NT2/D1 (cell line): ENCODE results near the gene POLD1.
"Not testable (repeated sequence)": the region's sequence is repeated elsewhere in the genome, so short reads cannot be mapped to it uniquely, and the experiment has no call there.

Experiments
- DNase-seq: peaks from one replicate; pipeline ENCODE4 v3.0.0-alpha.2; 2011; ENCODE audit warnings: low read depth, low spot score
- H3K27me3 ChIP-seq: 2 replicates; pipeline ENCODE4 v1.6.0; 2011; ENCODE audit warnings: mild to moderate bottlenecking; ENCODE audit not compliant: insufficient read length, insufficient read depth
- H3K36me3 ChIP-seq: 2 replicates; pipeline ENCODE4 v1.6.1; 2011; ENCODE audit warnings: mild to moderate bottlenecking, low read length, mixed read lengths; ENCODE audit not compliant: insufficient read depth, insufficient read length
- H3K4me1 ChIP-seq: 2 replicates; pipeline ENCODE4 v1.5.1; 2011; ENCODE audit not compliant: insufficient read depth, insufficient read length
- H3K4me3 ChIP-seq: 2 replicates; pipeline ENCODE4 v1.5.1; 2011; ENCODE audit warnings: low read depth; ENCODE audit not compliant: insufficient read length
- H3K9ac ChIP-seq: 2 replicates; pipeline ENCODE4 v1.6.0; 2011; ENCODE audit warnings: low read depth; ENCODE audit not compliant: insufficient read length
- H3K9me3 ChIP-seq: 2 replicates; pipeline ENCODE4 v1.5.1; 2011; ENCODE audit warnings: mild to moderate bottlenecking, low read length; ENCODE audit not compliant: insufficient read depth
- SUZ12 ChIP-seq: IDR thresholded peaks from 2 replicates; pipeline ENCODE4 v1.6.1; 2011; ENCODE audit not compliant: insufficient read length, insufficient read depth; ENCODE audit errors: extremely low read depth
- YY1 ChIP-seq: IDR thresholded peaks from 2 replicates; pipeline ENCODE4 v1.6.1; 2011; ENCODE audit not compliant: insufficient read length, insufficient read depth
- ZNF274 ChIP-seq: IDR thresholded peaks from 2 replicates; pipeline ENCODE4 v1.6.1; 2011; ENCODE audit warnings: mild to moderate bottlenecking, low read depth, low read length

The POLD1 gene

DNA sequence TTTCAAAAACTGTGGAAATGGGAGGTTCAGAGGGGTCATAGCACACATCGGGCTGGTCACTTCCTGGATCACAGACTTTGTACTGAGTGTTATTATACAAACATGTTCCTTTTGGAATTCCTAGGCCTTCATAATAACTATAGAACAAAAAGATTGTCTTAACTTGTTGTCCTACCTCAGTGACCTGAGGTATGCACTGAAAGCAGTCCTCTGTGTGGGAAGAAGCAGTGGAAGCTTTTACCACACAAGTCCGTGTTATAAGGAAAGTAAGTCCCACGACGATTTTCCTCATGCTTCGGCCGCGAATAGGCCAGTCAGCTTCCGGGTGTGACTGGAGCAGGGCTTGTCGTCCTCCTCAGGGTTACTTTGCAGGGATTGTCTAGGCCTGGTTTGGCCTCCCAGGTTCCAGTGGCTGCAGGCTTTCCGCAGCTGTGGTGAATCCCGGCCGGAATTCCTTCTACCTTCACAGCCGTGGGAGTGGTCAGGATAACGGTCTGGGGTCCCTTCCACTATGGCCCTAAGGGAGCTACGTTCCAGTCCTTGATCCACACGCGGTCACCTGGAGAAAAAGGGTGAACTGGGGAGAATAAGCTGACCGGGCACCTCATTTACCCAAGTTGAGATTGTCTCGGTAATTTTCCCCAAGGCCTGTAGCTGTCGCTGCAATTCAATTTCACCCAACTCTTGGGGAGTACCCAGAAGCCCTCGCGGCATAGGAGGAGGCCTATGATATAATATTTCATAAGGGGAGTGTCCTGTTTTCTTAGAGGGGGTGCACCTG is 34.7 kb upstream of the POLD1 start:
- H3K4me1 ChIP-seq = no peaks in the 10 kb centered on the region
- DNase-seq = no peak

DNA sequence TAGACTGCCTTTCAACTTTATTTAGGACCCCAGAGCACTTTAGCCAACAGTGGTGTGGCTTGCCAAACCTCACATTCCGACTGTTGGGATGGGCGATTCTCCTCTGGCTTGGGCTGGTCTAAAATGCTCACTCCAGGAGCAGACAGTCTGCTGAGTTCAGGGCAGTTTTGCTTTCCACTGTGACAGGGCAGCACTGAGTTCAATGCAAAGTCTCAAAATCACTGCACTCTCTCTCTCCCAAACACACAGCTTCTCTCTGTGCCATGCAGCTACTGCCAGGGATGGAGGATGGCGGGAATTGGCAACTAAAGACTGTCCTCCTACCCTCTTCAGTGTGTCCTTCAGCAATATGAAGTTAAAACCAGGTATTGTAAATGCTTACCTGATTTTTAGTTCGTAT is 31.9 kb upstream of the POLD1 start:
- Histone ChIP-seq H3K9ac (no peak overlapping the region), H3K27me3 (no peaks in the 10 kb centered on the region), H3K4me1 (no peaks in the 10 kb centered on the region), H3K4me3 (no peak overlapping the region), H3K9me3 (no peaks in the 10 kb centered on the region), H3K36me3 (no peaks in the 10 kb centered on the region)
- DNase-seq = no peak
- TF ChIP-seq ZNF274 (no peak), YY1 (no peak), SUZ12 (no peak)

More for the DNA sequence above, 34.7 kb upstream of the POLD1 start:
- H3K27me3 ChIP-seq = no peaks in the 10 kb centered on the region
- H3K4me3 ChIP-seq = no peak overlapping the region
- H3K36me3 ChIP-seq = no peaks in the 10 kb centered on the region
- H3K9me3 ChIP-seq = peaks cover 6% of the 10 kb centered on the region; the same call in 1 of the 2 replicates
- no peak overlapping the region for H3K9ac ChIP-seq
- no peak for TF ChIP-seq ZNF274
- TF ChIP-seq YY1 = no peak
- no peak for TF ChIP-seq SUZ12

GRCh38 chr19:50353487-50353880 is 30.7 kb upstream of the POLD1 start:
- DNase-seq, H3K36me3 ChIP-seq, H3K27me3 ChIP-seq, H3K9ac ChIP-seq, H3K4me1 ChIP-seq, H3K9me3 ChIP-seq, H3K4me3 ChIP-seq: not testable (repeated sequence)

DNA sequence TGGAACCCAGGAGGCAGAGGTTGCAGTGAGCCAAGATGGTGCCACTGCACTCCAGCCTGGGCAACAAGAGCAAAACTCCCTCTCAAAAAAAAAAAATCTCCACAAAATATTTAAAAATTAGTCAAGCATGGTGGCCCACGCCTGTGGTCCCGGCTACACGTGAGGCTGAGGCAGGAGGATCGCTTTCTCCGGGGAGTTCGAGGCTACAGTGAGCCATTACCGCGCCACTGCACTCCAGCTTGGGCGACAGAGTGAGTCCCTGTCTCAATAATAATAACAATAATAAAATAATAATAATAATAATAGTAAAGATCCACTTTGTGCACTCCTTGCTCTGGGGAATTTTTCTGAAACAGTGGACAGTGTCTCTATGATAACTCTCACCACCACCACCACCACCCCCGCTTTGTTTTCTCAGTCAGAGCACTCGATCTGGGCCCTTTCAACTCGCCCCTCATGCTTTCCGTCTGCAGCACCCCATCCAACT is 27.4 kb upstream of the POLD1 start:
- TF ChIP-seq ZNF274 (no peak), YY1 (no peak), SUZ12 (no peak)
- no peak overlapping the region for H3K4me3 ChIP-seq
- H3K4me1 ChIP-seq = no peaks in the 10 kb centered on the region
- no peaks in the 10 kb centered on the region for H3K27me3 ChIP-seq
- no peaks in the 10 kb centered on the region for H3K36me3 ChIP-seq
- H3K9ac ChIP-seq = no peak overlapping the region
- DNase-seq = no peak
- no peaks in the 10 kb centered on the region; the same call in 1 of the 2 replicates for H3K9me3 ChIP-seq

DNA sequence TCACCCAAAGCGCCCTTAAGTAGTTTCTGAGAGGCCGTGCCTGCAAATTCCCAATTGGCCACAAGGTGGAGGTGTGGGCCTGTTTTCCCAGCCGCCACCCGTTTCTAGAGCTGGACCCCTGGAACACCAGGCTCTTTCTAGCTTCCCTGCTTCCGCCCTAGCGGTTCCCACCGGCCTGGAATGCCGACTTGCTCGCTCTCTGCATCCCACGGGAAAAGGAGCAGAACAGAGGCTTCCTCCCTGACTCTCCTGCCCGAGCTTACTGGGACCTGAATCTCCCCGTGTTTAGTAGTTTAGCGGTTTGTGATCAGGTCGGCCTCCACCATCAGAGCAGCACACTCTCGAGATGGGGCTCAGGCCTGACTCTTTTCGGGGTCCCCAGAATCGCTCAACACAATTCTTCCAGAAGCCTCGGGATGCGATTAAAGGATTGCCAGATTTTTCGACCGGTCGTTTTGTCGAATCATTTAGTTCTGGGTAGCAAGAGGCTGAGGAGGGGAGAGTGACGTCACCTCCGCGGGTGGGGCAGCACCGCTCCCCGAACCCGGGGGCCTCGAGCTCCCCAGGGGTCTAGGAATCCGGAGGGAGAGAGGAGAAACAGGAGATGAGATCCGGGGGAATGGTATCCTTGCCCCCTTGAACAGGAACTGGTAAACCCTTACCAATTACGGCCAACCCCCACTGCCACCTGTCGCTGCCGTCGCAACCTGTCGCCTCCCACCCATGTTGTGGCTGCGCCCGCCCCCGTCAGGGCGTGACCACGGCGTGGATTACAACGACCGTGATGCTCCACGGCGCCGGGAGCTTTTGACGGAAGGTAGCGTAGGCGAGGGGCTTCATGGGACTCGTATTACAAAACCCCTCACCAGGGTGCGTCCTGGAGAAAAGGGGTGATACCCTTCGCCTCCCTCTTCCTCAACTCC is 26.7 kb upstream of the POLD1 start:
- TF ChIP-seq ZNF274 (no peak), SUZ12 (no peak), YY1 (no peak)
- peak overlapping the region; percentile 10 for H3K9ac ChIP-seq
- DNase-seq = no peak
- no peak overlapping the region for H3K4me3 ChIP-seq
- H3K4me1 ChIP-seq = no peaks in the 10 kb centered on the region
- H3K36me3 ChIP-seq = no peaks in the 10 kb centered on the region
- no peaks in the 10 kb centered on the region; the same call in 1 of the 2 replicates for H3K9me3 ChIP-seq
- H3K27me3 ChIP-seq = no peaks in the 10 kb centered on the region

- Histone ChIP-seq H3K36me3 (no peaks in the 10 kb centered on the region), H3K9me3 (no peaks in the 10 kb centered on the region; the same call in 1 of the 2 replicates), H3K9ac (no peak overlapping the region), H3K4me3 (no peak overlapping the region), H3K4me1 (no peaks in the 10 kb centered on the region), H3K27me3 (no peaks in the 10 kb centered on the region)
- no peak for DNase-seq
- TF ChIP-seq YY1 (no peak), ZNF274 (no peak), SUZ12 (no peak)
Measured at GRCh38 chr19:50358483-50359327, 25.4 kb upstream of the POLD1 start.

DNA sequence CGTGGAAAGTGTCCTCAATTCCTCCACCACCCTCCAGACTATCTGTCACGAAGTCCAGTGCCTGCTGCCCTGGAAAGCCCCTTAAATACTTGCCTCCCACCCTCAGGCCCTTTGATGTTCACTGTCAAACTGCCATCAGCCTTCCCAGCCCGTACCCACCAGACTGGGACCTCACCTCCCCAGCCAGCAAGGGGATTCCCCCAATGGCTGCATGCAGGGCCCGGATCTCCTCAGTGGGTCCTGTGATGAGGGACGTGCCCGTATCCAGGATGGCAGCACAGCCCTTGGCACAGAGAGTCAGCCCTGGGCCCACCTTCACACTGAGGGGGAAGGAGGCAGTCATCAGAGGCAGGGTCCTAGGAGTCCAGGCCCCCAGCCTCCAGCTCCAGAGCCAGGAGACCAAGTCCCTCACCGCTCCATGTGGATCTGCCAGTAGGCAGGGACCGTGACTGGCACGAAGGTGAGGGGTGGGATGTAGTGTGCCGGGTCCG is 24.8 kb upstream of the POLD1 start:
- no peak overlapping the region for H3K4me3 ChIP-seq
- no peaks in the 10 kb centered on the region for H3K36me3 ChIP-seq
- no peaks in the 10 kb centered on the region for H3K4me1 ChIP-seq
- TF ChIP-seq YY1 (no peak), ZNF274 (no peak), SUZ12 (no peak)
- no peaks in the 10 kb centered on the region; the same call in 1 of the 2 replicates for H3K9me3 ChIP-seq
- no peaks in the 10 kb centered on the region for H3K27me3 ChIP-seq
- no peak for DNase-seq
- no peak overlapping the region for H3K9ac ChIP-seq
